Kidney (tissue), 22 donors: ENCODE results near the gene FAM25A. TPM values are rescaled to one million over a fixed set of nuclear protein-coding genes. Genes with fewer than 3 reads are reported as not detected.
A peak's percentile ranks its signal among the peaks of the same experiment; 100 is the strongest.
"Not testable (repeated sequence)": the region's sequence is repeated elsewhere in the genome, so short reads cannot be mapped to it uniquely, and the experiment has no call there.

ENCODE experiments used
- DNase-seq, 5 donors: peaks; one replicate each; pipeline ENCODE4 v3.0.0-alpha.2; 2013 to 2020
- FAIRE-seq: peaks from 2 replicates; lab custom pipeline; 2012; peaks lifted over from hg19 to GRCh38; lab: Jason Lieb, UNC
- H3K27ac ChIP-seq, 2 donors: one replicate each; pipeline ENCODE4 v1.7.0; 2013; ENCODE audit warnings: low read depth in 2 of 2, low read length in 2 of 2, inconsistent platforms in 1 of 2
- H3K27me3 ChIP-seq: one replicate; pipeline ENCODE4 v1.7.1; 2013; ENCODE audit warnings: low read length, inconsistent platforms; ENCODE audit not compliant: control insufficient read depth, insufficient read depth
- H3K36me3 ChIP-seq, 3 donors: one replicate each; pipeline versions ENCODE4 v1.7.0 to v1.7.1; 2013; ENCODE audit warnings: low read length in 3 of 3, control low read depth in 1 of 3, inconsistent platforms in 1 of 3; ENCODE audit not compliant: insufficient read depth in 3 of 3, control insufficient read depth in 2 of 3
- H3K4me1 ChIP-seq, 3 donors: one replicate each; pipeline versions ENCODE4 v1.7.0 to v1.7.1; 2013; ENCODE audit warnings: low read length in 3 of 3, inconsistent platforms in 1 of 3, low read depth in 1 of 3; ENCODE audit not compliant: control insufficient read depth in 2 of 3, insufficient read depth in 2 of 3
- H3K4me3 ChIP-seq, 3 donors: one replicate each; pipeline versions ENCODE4 v1.7.0 to v1.8.1; 2013; ENCODE audit warnings: low read length in 3 of 3, control low read depth in 1 of 3, inconsistent platforms in 1 of 3
- H3K9ac ChIP-seq, 3 donors: one replicate each; pipeline versions ENCODE4 v1.7.0 to v1.7.1; 2013; ENCODE audit warnings: low read length in 3 of 3, control low read depth in 1 of 3, inconsistent platforms in 1 of 3
- H3K9me3 ChIP-seq, 3 donors: one replicate each; pipeline versions ENCODE4 v1.7.0 to v1.7.1; 2013; ENCODE audit warnings: low read length in 3 of 3, control low read depth in 1 of 3, inconsistent platforms in 1 of 3; ENCODE audit not compliant: control insufficient read depth in 2 of 3, insufficient read depth in 1 of 3
- CTCF ChIP-seq: IDR thresholded peaks from 3 replicates; pipeline ENCODE4 v1.5.1; 2012; ENCODE audit warnings: mild to moderate bottlenecking, moderate library complexity, borderline replicate concordance; ENCODE audit not compliant: insufficient read depth; ENCODE audit errors: extremely low read depth
- intact Hi-C: fragments of 100-400 bp; cut with DNase I; formaldehyde crosslinking; loops from one replicate; pipeline ENCODE4 v1.11.1; 2022
- long read RNA-seq, 10 donors: library from polyadenylated mRNA in 1 of 10; unstranded in 1 of 10; transcript quantifications; one replicate each; pipeline ENCODE4 v2.0.0 and lab custom pipeline, GENCODE V29; 2021 to 2026
- polyA plus RNA-seq: library from polyadenylated mRNA; stranded (reverse); fragments of 350-450 nt; fragmentation: Illumina TruSeq; extraction: RNeasy Lipid Tissue Mini Kit (QIAGEN cat#74804); gene quantifications from one replicate; pipeline ENCODE4 v1.2.3, GENCODE V29; 2014; ENCODE audit warnings: low read depth, low replicate concordance; ENCODE audit not compliant: insufficient read depth
- total RNA-seq: library from RNA; stranded (reverse); fragmentation: NEBNext Ultra II Directional; extraction: Animal tissue kit (Norgen Biotek cat#: 25700); gene quantifications from one replicate; pipeline ENCODE4 v1.2.1, GENCODE V29; 2021
- donor health status: control.
- donor health status: control.
- donor health status: control.
- donor health status: control.
- donor health status: control.
- donor health status: DM: yes; HTN: yes; CAD: no.
- donor health status: Normal renal cell carcinoma (clear cell type).

The FAM25A gene
- total RNA-seq, result not detected
- polyA plus RNA-seq, result not detected
- long read RNA-seq, donor 1, result 0 reads
- long read RNA-seq, donor 2, result 0 reads
- long read RNA-seq, donor 3, result 0 reads
- long read RNA-seq, donor 4, result 0 reads
- long read RNA-seq, donor 5, result 0 reads
- long read RNA-seq, donor 6, result 0 reads
- long read RNA-seq, donor 7, result 0 reads
- long read RNA-seq, donor 8, result 0 reads
- long read RNA-seq, donor 9, result 0 reads
- long read RNA-seq, donor 10, result 0 reads

DNA sequence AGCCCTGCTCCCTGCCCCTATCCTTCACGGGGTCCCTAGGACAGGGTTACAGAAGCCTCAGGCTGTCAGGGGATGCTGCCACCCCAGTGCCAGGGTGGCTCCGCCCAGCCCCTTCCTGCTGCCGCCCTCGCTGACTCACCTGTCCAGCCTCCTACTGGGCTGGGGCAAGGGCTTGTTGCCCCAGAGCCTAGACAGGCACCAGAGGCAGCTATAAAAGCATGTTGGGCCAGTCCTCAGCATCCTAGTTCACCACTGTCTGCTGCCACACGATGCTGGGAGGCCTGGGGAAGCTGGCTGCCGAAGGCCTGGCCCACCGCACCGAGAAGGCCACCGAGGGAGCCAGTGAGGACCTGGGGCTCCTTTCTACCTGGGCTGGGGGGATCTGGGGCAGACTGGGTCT, at the start of gene FAM25A:
Gene FAM25A (plus strand): TSS at position 239 of the 400 bp plus-strand sequence. CDS start 31 bp downstream, at position 270.
- H3K9me3 ChIP-seq, FAIRE-seq, H3K36me3 ChIP-seq, H3K4me3 ChIP-seq, intact Hi-C loops, H3K4me1 ChIP-seq, H3K27ac ChIP-seq, H3K9ac ChIP-seq, DNase-seq, H3K27me3 ChIP-seq: not testable (repeated sequence)

- Histone ChIP-seq H3K9ac (peak overlapping the region; percentile 32 to 94 (median 77)), H3K4me1 (peaks cover 0 to 37% (median 37%) of the 10 kb centered on the region in 3 donors), H3K27ac (peak overlapping the region; percentile 89 to 97), H3K4me3 (peak overlapping the region; percentile 39 to 62 (median 62)), H3K9me3 (no peaks in the 10 kb centered on the region), H3K36me3 (no peaks in the 10 kb centered on the region), H3K27me3 (no peaks in the 10 kb centered on the region)
- TF ChIP-seq CTCF, result no peak
- FAIRE-seq, result no peak
- DNase-seq, result peak in 1 of 5 donors; percentile 61
- intact Hi-C loops, result no loop called here
Observed at GRCh38 chr10:86970982-86971231, 49.2 kb upstream of the FAM25A start.

DNA sequence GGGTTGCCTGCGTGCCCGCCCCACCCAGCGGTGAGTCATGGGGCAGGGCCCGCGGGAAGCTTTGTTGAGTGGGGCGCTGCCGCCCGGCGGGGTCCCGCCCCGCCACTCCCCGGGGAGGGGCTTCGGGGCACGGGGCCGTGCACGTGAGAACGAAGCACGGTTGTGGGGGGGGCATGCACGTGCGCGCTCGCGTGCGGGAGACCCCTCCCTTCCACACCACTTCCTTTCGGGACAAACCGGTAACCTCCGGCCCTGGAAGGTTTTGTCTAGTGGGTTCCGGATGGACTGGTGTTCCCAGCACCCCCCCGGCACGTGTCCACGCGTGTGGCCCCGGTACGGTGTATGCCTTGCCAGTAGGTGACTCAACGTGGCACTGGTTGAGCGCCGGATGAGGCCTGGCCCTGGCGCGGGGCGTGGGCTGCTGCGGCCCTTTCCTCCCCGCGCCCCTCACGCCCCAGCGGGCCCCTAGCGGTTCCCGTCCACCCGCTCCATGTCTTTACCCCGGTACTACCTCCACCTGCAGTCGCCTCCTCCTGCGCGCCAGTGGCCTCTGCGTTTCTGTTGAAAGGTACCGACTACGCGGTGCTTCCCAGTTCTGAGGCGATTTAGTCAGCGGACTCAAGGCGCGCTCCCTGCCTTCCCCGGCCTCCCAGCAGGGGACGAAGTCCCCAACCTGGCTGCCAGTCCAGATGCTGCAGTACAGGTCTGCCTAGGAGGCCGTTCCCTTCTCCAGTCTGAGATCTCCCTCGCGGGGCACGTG, 48.7 kb upstream of the FAM25A start:
- intact Hi-C loops, result no loop called here
- Histone ChIP-seq H3K9ac (peak overlapping the region in 1 of 3 donors; percentile 94), H3K27ac (peak overlapping the region; percentile 89 to 97), H3K36me3 (no peaks in the 10 kb centered on the region), H3K9me3 (no peaks in the 10 kb centered on the region), H3K4me3 (peak overlapping the region; percentile 39 to 62 (median 62)), H3K4me1 (peaks cover 0 to 36% (median 34%) of the 10 kb centered on the region in 3 donors), H3K27me3 (no peaks in the 10 kb centered on the region)
- DNase-seq (peak; percentile 81 to 98 (median 91)), FAIRE-seq (no peak)
- no peak for TF ChIP-seq CTCF

DNA sequence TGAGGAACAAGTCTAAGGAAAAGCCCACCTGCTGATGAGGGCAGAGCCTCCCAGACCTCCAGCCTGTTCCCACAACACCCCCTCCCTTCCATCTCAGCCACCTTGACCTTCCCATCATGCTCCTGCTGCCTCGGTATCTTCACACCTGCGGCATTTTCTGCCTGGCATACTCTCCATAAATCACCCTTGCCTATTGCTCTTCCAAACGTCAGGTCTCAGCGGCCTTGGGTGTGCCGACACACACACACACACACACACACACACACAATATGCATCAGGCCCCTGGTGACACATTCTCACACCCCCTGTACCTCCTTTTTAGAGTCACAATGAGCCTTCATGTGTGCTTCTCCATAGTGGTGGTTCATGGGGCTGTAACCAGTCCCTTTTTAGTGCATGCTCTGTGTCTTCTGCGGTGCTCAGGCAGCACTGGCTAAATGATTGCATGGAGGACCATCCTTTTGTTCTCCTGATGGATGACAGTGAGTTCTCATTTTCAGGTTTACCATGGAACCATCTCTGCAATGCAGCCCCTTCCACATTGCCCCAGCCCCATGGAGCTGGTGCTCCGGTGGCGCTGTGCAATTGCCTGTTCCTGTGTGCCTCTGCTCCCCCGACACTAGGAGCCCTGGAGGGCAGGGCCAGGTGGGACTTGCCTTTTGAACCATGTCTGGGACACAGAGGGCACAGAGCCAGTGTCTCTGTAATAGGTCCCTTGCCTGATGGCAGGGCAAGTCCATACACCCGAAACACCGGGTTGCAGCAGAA, 47.3 kb upstream of the FAM25A start:
- Histone ChIP-seq H3K4me1 (peaks cover 0 to 25% (median 22%) of the 10 kb centered on the region in 3 donors), H3K27me3 (no peaks in the 10 kb centered on the region), H3K4me3 (no peak overlapping the region), H3K9me3 (no peaks in the 10 kb centered on the region), H3K36me3 (no peaks in the 10 kb centered on the region), H3K9ac (no peak overlapping the region), H3K27ac (peak overlapping the region in 1 of 2 donors; percentile 97)
- intact Hi-C loops, result no loop called here
- DNase-seq, result peak in 1 of 5 donors; percentile 59
- no peak for TF ChIP-seq CTCF
- FAIRE-seq, result no peak
